Measurements from ENCODE around the gene ABCD3.
A peak's percentile ranks its signal among the peaks of the same experiment; 100 is the strongest.
"Not testable (repeated sequence)": the region's sequence is repeated elsewhere in the genome, so short reads cannot be mapped to it uniquely, and the experiment has no call there.

ABCD3 gene

GRCh38 chr1:94416901-94417727 is 1.1 kb upstream of the ABCD3 start:
- peak overlapping the region; percentile 90 for H3K4me3 ChIP-seq (ENCODE audit: low read depth, low read length)
- H3K36me3 ChIP-seq (ENCODE audit: control insufficient read depth, insufficient read depth, low read length), result no peaks in the 10 kb centered on the region
- H3K9me3 ChIP-seq (ENCODE audit: control insufficient read depth, insufficient read depth, low read length), result no peaks in the 10 kb centered on the region
- peak overlapping the region; percentile 88 for H3K9ac ChIP-seq (ENCODE audit: low read depth, low read length)
- peaks cover 26% of the 10 kb centered on the region for H3K27me3 ChIP-seq (ENCODE audit: control insufficient read depth, insufficient read depth, low read length)
- no peaks in the 10 kb centered on the region for H3K4me1 ChIP-seq (ENCODE audit: control insufficient read depth, insufficient read depth, low read length)

- Histone ChIP-seq H3K9me3 (ENCODE audit: control insufficient read depth, insufficient read depth, low read length) (no peaks in the 10 kb centered on the region), H3K9ac (ENCODE audit: low read depth, low read length) (peak overlapping the region; percentile 88), H3K4me3 (ENCODE audit: low read depth, low read length) (peak overlapping the region; percentile 90), H3K4me1 (ENCODE audit: control insufficient read depth, insufficient read depth, low read length) (no peaks in the 10 kb centered on the region), H3K36me3 (ENCODE audit: control insufficient read depth, insufficient read depth, low read length) (no peaks in the 10 kb centered on the region), H3K27me3 (ENCODE audit: control insufficient read depth, insufficient read depth, low read length) (peaks cover 26% of the 10 kb centered on the region)
Observed at GRCh38 chr1:94417728-94417977, 536 bp upstream of the ABCD3 start.

- Histone ChIP-seq H3K4me3 (ENCODE audit: low read depth, low read length) (peak overlapping the region; percentile 90), H3K9ac (ENCODE audit: low read depth, low read length) (peak overlapping the region; percentile 67), H3K9me3 (ENCODE audit: control insufficient read depth, insufficient read depth, low read length) (no peaks in the 10 kb centered on the region), H3K27me3 (ENCODE audit: control insufficient read depth, insufficient read depth, low read length) (peaks cover 24% of the 10 kb centered on the region), H3K4me1 (ENCODE audit: control insufficient read depth, insufficient read depth, low read length) (no peaks in the 10 kb centered on the region), H3K36me3 (ENCODE audit: control insufficient read depth, insufficient read depth, low read length) (no peaks in the 10 kb centered on the region)
Observed at GRCh38 chr1:94418664-94419655, 771 bp downstream of the ABCD3 start.

GRCh38 chr1:94422115-94422820 is 4.1 kb downstream of the ABCD3 start:
- H3K4me3 ChIP-seq (ENCODE audit: low read depth, low read length), result no peak overlapping the region

GRCh38 chr1:94425821-94426484 is 7.8 kb downstream of the ABCD3 start:
- no peaks in the 10 kb centered on the region for H3K4me1 ChIP-seq (ENCODE audit: control insufficient read depth, insufficient read depth, low read length)
- no peaks in the 10 kb centered on the region for H3K27me3 ChIP-seq (ENCODE audit: control insufficient read depth, insufficient read depth, low read length)
- no peaks in the 10 kb centered on the region for H3K9me3 ChIP-seq (ENCODE audit: control insufficient read depth, insufficient read depth, low read length)
- H3K4me3 ChIP-seq (ENCODE audit: low read depth, low read length), result no peak overlapping the region
- H3K9ac ChIP-seq (ENCODE audit: low read depth, low read length), result no peak overlapping the region
- no peaks in the 10 kb centered on the region for H3K36me3 ChIP-seq (ENCODE audit: control insufficient read depth, insufficient read depth, low read length)

More at GRCh38 chr1:94422115-94422820, 4.1 kb downstream of the ABCD3 start:
- no peaks in the 10 kb centered on the region for H3K36me3 ChIP-seq (ENCODE audit: control insufficient read depth, insufficient read depth, low read length)
- H3K27me3 ChIP-seq (ENCODE audit: control insufficient read depth, insufficient read depth, low read length), result peaks cover 17% of the 10 kb centered on the region
- no peaks in the 10 kb centered on the region for H3K4me1 ChIP-seq (ENCODE audit: control insufficient read depth, insufficient read depth, low read length)
- no peak overlapping the region for H3K9ac ChIP-seq (ENCODE audit: low read depth, low read length)
- no peaks in the 10 kb centered on the region for H3K9me3 ChIP-seq (ENCODE audit: control insufficient read depth, insufficient read depth, low read length)

GRCh38 chr1:94426485-94426870 is 8.3 kb downstream of the ABCD3 start:
- H3K36me3 ChIP-seq (ENCODE audit: control insufficient read depth, insufficient read depth, low read length); H3K9me3 ChIP-seq (ENCODE audit: control insufficient read depth, insufficient read depth, low read length); H3K27me3 ChIP-seq (ENCODE audit: control insufficient read depth, insufficient read depth, low read length); H3K9ac ChIP-seq (ENCODE audit: low read depth, low read length); H3K4me3 ChIP-seq (ENCODE audit: low read depth, low read length); H3K4me1 ChIP-seq (ENCODE audit: control insufficient read depth, insufficient read depth, low read length): not testable (repeated sequence)

- Histone ChIP-seq H3K4me1 (ENCODE audit: control insufficient read depth, insufficient read depth, low read length) (no peaks in the 10 kb centered on the region), H3K9me3 (ENCODE audit: control insufficient read depth, insufficient read depth, low read length) (no peaks in the 10 kb centered on the region), H3K27me3 (ENCODE audit: control insufficient read depth, insufficient read depth, low read length) (no peaks in the 10 kb centered on the region), H3K36me3 (ENCODE audit: control insufficient read depth, insufficient read depth, low read length) (no peaks in the 10 kb centered on the region), H3K9ac (ENCODE audit: low read depth, low read length) (no peak overlapping the region), H3K4me3 (ENCODE audit: low read depth, low read length) (no peak overlapping the region)
Observed at GRCh38 chr1:94428441-94428840, 10.3 kb downstream of the ABCD3 start.

GRCh38 chr1:94428927-94429528 is 10.8 kb downstream of the ABCD3 start:
- H3K9ac ChIP-seq (ENCODE audit: low read depth, low read length); H3K36me3 ChIP-seq (ENCODE audit: control insufficient read depth, insufficient read depth, low read length); H3K4me3 ChIP-seq (ENCODE audit: low read depth, low read length); H3K27me3 ChIP-seq (ENCODE audit: control insufficient read depth, insufficient read depth, low read length); H3K4me1 ChIP-seq (ENCODE audit: control insufficient read depth, insufficient read depth, low read length); H3K9me3 ChIP-seq (ENCODE audit: control insufficient read depth, insufficient read depth, low read length): not testable (repeated sequence)

GRCh38 chr1:94430066-94430465 is 11.9 kb downstream of the ABCD3 start:
- H3K36me3 ChIP-seq (ENCODE audit: control insufficient read depth, insufficient read depth, low read length); H3K9me3 ChIP-seq (ENCODE audit: control insufficient read depth, insufficient read depth, low read length); H3K27me3 ChIP-seq (ENCODE audit: control insufficient read depth, insufficient read depth, low read length); H3K4me3 ChIP-seq (ENCODE audit: low read depth, low read length); H3K4me1 ChIP-seq (ENCODE audit: control insufficient read depth, insufficient read depth, low read length); H3K9ac ChIP-seq (ENCODE audit: low read depth, low read length): not testable (repeated sequence)

GRCh38 chr1:94433866-94434265 is 15.7 kb downstream of the ABCD3 start:
- Histone ChIP-seq H3K36me3 (ENCODE audit: control insufficient read depth, insufficient read depth, low read length) (no peaks in the 10 kb centered on the region), H3K4me3 (ENCODE audit: low read depth, low read length) (no peak overlapping the region), H3K4me1 (ENCODE audit: control insufficient read depth, insufficient read depth, low read length) (no peaks in the 10 kb centered on the region), H3K27me3 (ENCODE audit: control insufficient read depth, insufficient read depth, low read length) (no peaks in the 10 kb centered on the region), H3K9ac (ENCODE audit: low read depth, low read length) (no peak overlapping the region), H3K9me3 (ENCODE audit: control insufficient read depth, insufficient read depth, low read length) (no peaks in the 10 kb centered on the region)

Data from iPS-15b (cell line).